Natural killer cell (primary cell): Measurements from ENCODE around the gene SAXO1. TPM values are rescaled to one million over a fixed set of nuclear protein-coding genes. Genes with fewer than 3 reads are reported as not detected.

Experiments used
- ATAC-seq, 3 donors: fragments of 150-1000 bp in 2 of 3; fragments of 200-7000 bp in 1 of 3; cut with Tn5 transposase; 1 replicate in 1 of 3; 2 replicates in 2 of 3; pipeline ENCODE4 v1.10.0; 2021; ENCODE audit warnings: mild to moderate bottlenecking in 2 of 3, moderate library complexity in 2 of 3
- DNase-seq, 2 donors: peaks; one replicate each; pipeline versions ENCODE4 v3.0.0 to v3.0.0-alpha.2; 2013 to 2021; ENCODE audit warnings: mixed read lengths in 1 of 2
- H3K27ac ChIP-seq: one replicate; pipeline ENCODE4 v1.5.1; 2013; ENCODE audit warnings: mild to moderate bottlenecking, low read length
- H3K27me3 ChIP-seq: one replicate; pipeline ENCODE4 v1.6.1; 2013; ENCODE audit warnings: low read length; ENCODE audit not compliant: control insufficient read depth, insufficient read depth
- H3K36me3 ChIP-seq: one replicate; pipeline ENCODE4 v1.6.1; 2013; ENCODE audit warnings: low read length; ENCODE audit not compliant: control insufficient read depth, insufficient read depth
- H3K4me1 ChIP-seq: one replicate; pipeline ENCODE4 v1.6.1; 2013; ENCODE audit warnings: low read length; ENCODE audit not compliant: control insufficient read depth, insufficient read depth
- H3K4me3 ChIP-seq: one replicate; pipeline ENCODE4 v1.5.1; 2013; ENCODE audit warnings: low read length
- H3K9me3 ChIP-seq: one replicate; pipeline ENCODE4 v1.6.1; 2013; ENCODE audit warnings: low read length; ENCODE audit not compliant: control insufficient read depth, insufficient read depth
- H3K27ac Mint-ChIP-seq, 2 donors: one replicate each; pipeline ENCODE4 v1.8.0; 2022; ENCODE audit warnings: mild to moderate bottlenecking in 2 of 2, mixed read lengths in 2 of 2, moderate library complexity in 1 of 2
- H3K27me3 Mint-ChIP-seq, 2 donors: one replicate each; pipeline ENCODE4 v1.8.0; 2022; ENCODE audit warnings: low read depth in 2 of 2, mixed read lengths in 2 of 2
- H3K36me3 Mint-ChIP-seq: one replicate; pipeline ENCODE4 v1.8.0; 2022; ENCODE audit warnings: mixed read lengths
- H3K4me1 Mint-ChIP-seq, 2 donors: one replicate each; pipeline ENCODE4 v1.8.0; 2022; ENCODE audit warnings: mixed read lengths in 2 of 2
- H3K4me3 Mint-ChIP-seq: one replicate; pipeline ENCODE4 v1.8.0; 2022; ENCODE audit warnings: mild to moderate bottlenecking, moderate library complexity, mixed read lengths
- H3K9me3 Mint-ChIP-seq, 2 donors: one replicate each; pipeline ENCODE4 v1.8.0; 2022; ENCODE audit warnings: mixed read lengths in 2 of 2
- WGBS: methylation state at CpG from one replicate; pipeline ENCODE4 v1.1.7; 2013; ENCODE audit warnings: missing lambda C conversion rate; ENCODE audit not compliant: insufficient coverage; 5-methylcytosine and 5-hydroxymethylcytosine counted together
- intact Hi-C: fragments of 100-400 bp; cut with micrococcal nuclease; formaldehyde crosslinking; loops from one replicate; pipeline ENCODE4 v1.14.2; 2022
- total RNA-seq, 4 donors: library from RNA; stranded (reverse); fragments of 120-200 nt in 1 of 4; gene quantifications; one replicate each; pipeline versions ENCODE4 v1.2.3 to v1.2.4, GENCODE V29; 2013 to 2022
- TF ChIP-seq, protein P1 (sequence below): fragments of 200-600 bp; IDR thresholded peaks from one replicate; pipeline ENCODE4 v1.8.0; 2022; ENCODE audit warnings: antibody characterized with exemption

SAXO1 gene
- total RNA-seq, 3 donors from 2014 or later (not counting 1 experiment from before 2014, with no cell fraction given) = 0.21 to 0.28 TPM; not detected in 1

GRCh38 chr9:18911714-18912342, 121.2 kb downstream of the SAXO1 start:
- 90% methylated on average over 9 of the region's 9 CpGs for WGBS
- Mint-ChIP-seq H3K27me3 (peaks cover 7 to 21% of the 10 kb centered on the region in 2 donors), H3K4me3 (no peak overlapping the region), H3K27ac (no peak overlapping the region), H3K36me3 (no peaks in the 10 kb centered on the region), H3K9me3 (no peaks in the 10 kb centered on the region), H3K4me1 (no peaks in the 10 kb centered on the region)
- H3K4me3 ChIP-seq = no peak overlapping the region
- no peaks in the 10 kb centered on the region for H3K4me1 ChIP-seq
- H3K36me3 ChIP-seq = no peaks in the 10 kb centered on the region
- DNase-seq (no peak), ATAC-seq (no peak)
- no peak overlapping the region for H3K27ac ChIP-seq
- H3K9me3 ChIP-seq = no peaks in the 10 kb centered on the region
- TF ChIP-seq, protein P1, sequence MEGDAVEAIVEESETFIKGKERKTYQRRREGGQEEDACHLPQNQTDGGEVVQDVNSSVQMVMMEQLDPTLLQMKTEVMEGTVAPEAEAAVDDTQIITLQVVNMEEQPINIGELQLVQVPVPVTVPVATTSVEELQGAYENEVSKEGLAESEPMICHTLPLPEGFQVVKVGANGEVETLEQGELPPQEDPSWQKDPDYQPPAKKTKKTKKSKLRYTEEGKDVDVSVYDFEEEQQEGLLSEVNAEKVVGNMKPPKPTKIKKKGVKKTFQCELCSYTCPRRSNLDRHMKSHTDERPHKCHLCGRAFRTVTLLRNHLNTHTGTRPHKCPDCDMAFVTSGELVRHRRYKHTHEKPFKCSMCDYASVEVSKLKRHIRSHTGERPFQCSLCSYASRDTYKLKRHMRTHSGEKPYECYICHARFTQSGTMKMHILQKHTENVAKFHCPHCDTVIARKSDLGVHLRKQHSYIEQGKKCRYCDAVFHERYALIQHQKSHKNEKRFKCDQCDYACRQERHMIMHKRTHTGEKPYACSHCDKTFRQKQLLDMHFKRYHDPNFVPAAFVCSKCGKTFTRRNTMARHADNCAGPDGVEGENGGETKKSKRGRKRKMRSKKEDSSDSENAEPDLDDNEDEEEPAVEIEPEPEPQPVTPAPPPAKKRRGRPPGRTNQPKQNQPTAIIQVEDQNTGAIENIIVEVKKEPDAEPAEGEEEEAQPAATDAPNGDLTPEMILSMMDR = no peak
- intact Hi-C loops = no loop called here
- H3K27me3 ChIP-seq = no peaks in the 10 kb centered on the region

- Mint-ChIP-seq H3K9me3 (no peaks in the 10 kb centered on the region), H3K27me3 (peaks cover 7 to 18% of the 10 kb centered on the region in 2 donors), H3K4me1 (no peaks in the 10 kb centered on the region), H3K36me3 (no peaks in the 10 kb centered on the region), H3K4me3 (no peak overlapping the region), H3K27ac (no peak overlapping the region)
- TF ChIP-seq, protein P1 = no peak
- Histone ChIP-seq H3K9me3 (no peaks in the 10 kb centered on the region), H3K27ac (no peak overlapping the region), H3K4me1 (no peaks in the 10 kb centered on the region), H3K27me3 (no peaks in the 10 kb centered on the region), H3K4me3 (no peak overlapping the region), H3K36me3 (no peaks in the 10 kb centered on the region)
- WGBS = 23% methylated on average over 4 of the region's 6 CpGs
- ATAC-seq (no peak), DNase-seq (no peak)
- intact Hi-C loops = no loop called here
These were observed 122.1 kb downstream of the SAXO1 start for GRCh38 chr9:18910916-18911315.

GRCh38 chr9:18910435-18910834, 122.6 kb downstream of the SAXO1 start:
- H3K4me3 ChIP-seq = no peak overlapping the region
- H3K4me3 Mint-ChIP-seq = no peak overlapping the region
- no peaks in the 10 kb centered on the region for H3K4me1 Mint-ChIP-seq
- H3K9me3 ChIP-seq = no peaks in the 10 kb centered on the region
- H3K4me1 ChIP-seq = no peaks in the 10 kb centered on the region
- no peaks in the 10 kb centered on the region for H3K9me3 Mint-ChIP-seq
- TF ChIP-seq, protein P1 = no peak
- WGBS = 55% methylated on average over 1 of the region's 2 CpGs
- H3K36me3 ChIP-seq = no peaks in the 10 kb centered on the region
- no peak overlapping the region for H3K27ac ChIP-seq
- ATAC-seq (no peak), DNase-seq (no peak)
- H3K36me3 Mint-ChIP-seq = no peaks in the 10 kb centered on the region
- intact Hi-C loops = no loop called here
- no peak overlapping the region for H3K27ac Mint-ChIP-seq
- H3K27me3 Mint-ChIP-seq = peaks cover 7 to 18% of the 10 kb centered on the region in 2 donors
- no peaks in the 10 kb centered on the region for H3K27me3 ChIP-seq
